ENCODE measurements around the gene SLC6A12. TPM values are rescaled to one million over a fixed set of nuclear protein-coding genes. Genes with fewer than 3 reads are reported as not detected.

The SLC6A12 gene
- total and polyA plus RNA-seq, 9 of the 15 experiments (the other 6 are each of a cell fraction or from before 2014, with no cell fraction given): not detected

- no peak for TF ChIP-seq ZFP91 (CRISPR knock-in tag; IDR thresholded peaks at IDR 0.05)
- no peak for TF ChIP-seq TCF3 (CRISPR knock-in tag; IDR thresholded peaks at IDR 0.05)
- no peak for TF ChIP-seq ZNF583 (CRISPR knock-in tag; IDR thresholded peaks at IDR 0.05)
- TF ChIP-seq HDGF (IDR thresholded peaks at IDR 0.05): no peak
- no peak for TF ChIP-seq KDM2B (CRISPR knock-in tag; IDR thresholded peaks at IDR 0.05)
- no peak for TF ChIP-seq TAF7 (tag; IDR thresholded peaks at IDR 0.05)
- no peak for TF ChIP-seq ZFP36 (IDR thresholded peaks at IDR 0.05; ENCODE audit: low read depth, low read length, partially characterized antibody)
- TF ChIP-seq NFATC3 (IDR thresholded peaks at IDR 0.05): no peak
- no peak for TF ChIP-seq MGA (IDR thresholded peaks at IDR 0.05)
- no peak for TF ChIP-seq TAF15 (IDR thresholded peaks at IDR 0.05; ENCODE audit: low read depth, low read length)
- TF ChIP-seq PKNOX1 (IDR thresholded peaks at IDR 0.05): no peak
- no peak for TF ChIP-seq HMGXB4 (CRISPR knock-in tag; IDR thresholded peaks at IDR 0.05)
Measured at GRCh38 chr12:207804-208203, 6.2 kb downstream of the SLC6A12 start (continued).
